Hepatocyte (in vitro differentiated cells): ENCODE measurements around the gene C22orf39. TPM values are rescaled to one million over a fixed set of nuclear protein-coding genes. Genes with fewer than 3 reads are reported as not detected.

Experiments
- DNase-seq: peaks from one replicate; pipeline ENCODE4 v3.0.0-alpha.2; 2016; ENCODE audit warnings: low spot score
- H2AFZ ChIP-seq: fragments of 200-600 bp; sonication (generic); 2 replicates; pipeline ENCODE4 v1.6.0; 2016; ENCODE audit warnings: antibody characterized with exemption, mild to moderate bottlenecking
- H3K27ac ChIP-seq: fragments of 200-600 bp; sonication (generic); 2 replicates; pipeline ENCODE4 v1.5.1; 2016; ENCODE audit warnings: mild to moderate bottlenecking
- H3K27me3 ChIP-seq: fragments of 200-600 bp; sonication (generic); 2 replicates; pipeline ENCODE4 v1.6.1; 2016
- H3K36me3 ChIP-seq: fragments of 200-600 bp; sonication (generic); replicated peaks from 2 replicates; pipeline ENCODE4 v1.5.1; 2016; ENCODE audit warnings: low read depth; ENCODE audit not compliant: insufficient read depth
- H3K4me1 ChIP-seq: fragments of 200-600 bp; sonication (generic); 2 replicates; pipeline ENCODE4 v1.5.1; 2016; ENCODE audit warnings: mild to moderate bottlenecking, moderate library complexity; ENCODE audit not compliant: insufficient read depth
- H3K4me2 ChIP-seq: fragments of 200-600 bp; sonication (generic); 2 replicates; pipeline ENCODE4 v1.6.0; 2016
- H3K4me3 ChIP-seq: fragments of 200-600 bp; sonication (generic); 2 replicates; pipeline ENCODE4 v1.5.1; 2016; ENCODE audit warnings: mild to moderate bottlenecking
- H3K79me2 ChIP-seq: fragments of 200-600 bp; sonication (generic); 2 replicates; pipeline ENCODE4 v1.6.0; 2017; ENCODE audit warnings: mild to moderate bottlenecking
- H3K9me2 ChIP-seq: fragments of 200-600 bp; sonication (generic); replicated peaks from 2 replicates; pipeline ENCODE4 v1.6.0; 2017; ENCODE audit warnings: mild to moderate bottlenecking; ENCODE audit not compliant: insufficient read depth
- H3K9me3 ChIP-seq: fragments of 200-600 bp; sonication (generic); 2 replicates; pipeline ENCODE4 v1.5.1; 2016; ENCODE audit warnings: low read depth, mild to moderate bottlenecking
- H4K20me1 ChIP-seq: fragments of 200-600 bp; sonication (generic); 2 replicates; pipeline ENCODE4 v1.6.0; 2016; ENCODE audit warnings: mild to moderate bottlenecking; ENCODE audit not compliant: insufficient read depth, poor library complexity, severe bottlenecking
- EZH2phosphoT487 ChIP-seq: fragments of 200-600 bp; sonication (generic); IDR thresholded peaks from one replicate; pipeline ENCODE4 v1.6.1; 2018; ENCODE audit warnings: antibody characterized with exemption, mild to moderate bottlenecking, low read depth, moderate library complexity; ENCODE audit not compliant: unreplicated experiment, severe bottlenecking
- WGBS: methylation state at CpG from one replicate; pipeline ENCODE4 v1.1.6; 2016; ENCODE audit warnings: low lambda C conversion rate; ENCODE audit errors: missing lambda C conversion rate; 5-methylcytosine and 5-hydroxymethylcytosine counted together
- polyA plus RNA-seq: library from polyadenylated mRNA; unstranded; fragments of >200 nt; fragmentation: Nextera tagmentation; extraction: Ambion mirVana; gene quantifications from 2 replicates; pipeline ENCODE4 v1.2.1, GENCODE V29; 2016
- total RNA-seq: library from RNA; depleted of rRNA; stranded (reverse); fragments of >200 nt; gene quantifications from 2 replicates; pipeline ENCODE4 v1.2.3, GENCODE V29; 2014
- TF ChIP-seq, protein P1 (sequence below): fragments of 200-600 bp; sonication (generic); IDR thresholded peaks from 2 replicates; pipeline ENCODE4 v1.5.1; 2016; ENCODE audit warnings: antibody characterized with exemption, mild to moderate bottlenecking; ENCODE audit not compliant: poor library complexity

The C22orf39 gene
- total and polyA plus RNA-seq, 2 experiments from 2014 or later, result 29.5 to 32.4 TPM

DNA sequence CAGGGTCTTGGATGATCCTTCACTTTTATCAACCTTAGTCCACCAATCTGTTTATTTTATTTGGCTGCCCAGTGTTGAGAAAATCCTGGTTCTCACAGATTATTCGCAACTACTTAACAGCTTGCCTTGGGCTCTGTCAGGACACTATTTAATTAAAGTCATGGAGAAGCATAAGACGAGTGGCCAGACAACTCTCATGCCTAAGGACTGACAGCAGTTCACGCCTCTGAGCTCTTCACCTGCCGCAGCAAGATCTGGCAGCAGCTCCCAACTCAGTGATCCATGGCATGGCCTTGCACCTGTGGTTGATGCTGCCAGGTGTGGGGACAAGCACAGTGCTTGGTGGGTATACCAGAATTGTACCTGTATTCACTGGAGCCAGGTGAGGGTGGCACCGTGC lies 53.8 kb downstream of the C22orf39 start:
- TF ChIP-seq EZH2phosphoT487, result no peak
- TF ChIP-seq, protein P1, sequence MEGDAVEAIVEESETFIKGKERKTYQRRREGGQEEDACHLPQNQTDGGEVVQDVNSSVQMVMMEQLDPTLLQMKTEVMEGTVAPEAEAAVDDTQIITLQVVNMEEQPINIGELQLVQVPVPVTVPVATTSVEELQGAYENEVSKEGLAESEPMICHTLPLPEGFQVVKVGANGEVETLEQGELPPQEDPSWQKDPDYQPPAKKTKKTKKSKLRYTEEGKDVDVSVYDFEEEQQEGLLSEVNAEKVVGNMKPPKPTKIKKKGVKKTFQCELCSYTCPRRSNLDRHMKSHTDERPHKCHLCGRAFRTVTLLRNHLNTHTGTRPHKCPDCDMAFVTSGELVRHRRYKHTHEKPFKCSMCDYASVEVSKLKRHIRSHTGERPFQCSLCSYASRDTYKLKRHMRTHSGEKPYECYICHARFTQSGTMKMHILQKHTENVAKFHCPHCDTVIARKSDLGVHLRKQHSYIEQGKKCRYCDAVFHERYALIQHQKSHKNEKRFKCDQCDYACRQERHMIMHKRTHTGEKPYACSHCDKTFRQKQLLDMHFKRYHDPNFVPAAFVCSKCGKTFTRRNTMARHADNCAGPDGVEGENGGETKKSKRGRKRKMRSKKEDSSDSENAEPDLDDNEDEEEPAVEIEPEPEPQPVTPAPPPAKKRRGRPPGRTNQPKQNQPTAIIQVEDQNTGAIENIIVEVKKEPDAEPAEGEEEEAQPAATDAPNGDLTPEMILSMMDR, result no peak
- no peaks in the 10 kb centered on the region for H3K36me3 ChIP-seq
- WGBS, result 97% methylated on average over 5 of the region's 5 CpGs

More for the DNA sequence above, 53.8 kb downstream of the C22orf39 start:
- DNase-seq, result no peak
- Histone ChIP-seq H3K4me1 (no peaks in the 10 kb centered on the region), H3K9me3 (no peaks in the 10 kb centered on the region), H4K20me1 (no peaks in the 10 kb centered on the region), H3K4me3 (no peak overlapping the region), H3K27ac (no peak overlapping the region), H2AFZ (no peak overlapping the region), H3K27me3 (no peaks in the 10 kb centered on the region), H3K79me2 (no peaks in the 10 kb centered on the region), H3K9me2 (no peaks in the 10 kb centered on the region), H3K4me2 (no peak overlapping the region)

Other genes with a start within 250 kb of the C22orf39 start
- 2.2 and 4.3 TPM in 2 replicates for gene CLTCL1, start 156.0 kb downstream of the C22orf39 start, total RNA-seq
- gene CLTCL1, start 156.0 kb downstream of the C22orf39 start, polyA plus RNA-seq, result 3.7 and 6.1 TPM in 2 replicates
- 23.6 and 30.6 TPM in 2 replicates for gene HIRA, start 16.0 kb downstream of the C22orf39 start, total RNA-seq
- gene HIRA, start 16.0 kb downstream of the C22orf39 start, polyA plus RNA-seq, result 17.4 and 23.5 TPM in 2 replicates
- gene MRPL40, start 15.2 kb downstream of the C22orf39 start, total RNA-seq, result 25.9 and 28.1 TPM in 2 replicates
- 57.6 and 62.9 TPM in 2 replicates for gene MRPL40, start 15.2 kb downstream of the C22orf39 start, polyA plus RNA-seq
- gene UFD1, start 31.5 kb upstream of the C22orf39 start, total RNA-seq, result 48.6 and 51.5 TPM in 2 replicates
- gene UFD1, start 31.5 kb upstream of the C22orf39 start, polyA plus RNA-seq, result 79.1 and 86.0 TPM in 2 replicates
- 6.5 and 7.1 TPM in 2 replicates for gene CDC45, start 32.2 kb upstream of the C22orf39 start, total RNA-seq
- gene CDC45, start 32.2 kb upstream of the C22orf39 start, polyA plus RNA-seq, result 3.5 and 3.7 TPM in 2 replicates
- 4.9 and 8.9 TPM in 2 replicates for gene CLDN5, start 76.7 kb upstream of the C22orf39 start, total RNA-seq
- gene CLDN5, start 76.7 kb upstream of the C22orf39 start, polyA plus RNA-seq, result 9.9 and 12.0 TPM in 2 replicates